GM21515 (cell line): ENCODE measurements around the gene SYDE2.
"Not testable (repeated sequence)": the region's sequence is repeated elsewhere in the genome, so short reads cannot be mapped to it uniquely, and the experiment has no call there.

Experiments used
- ATAC-seq: cut with Tn5 transposase; IDR thresholded peaks from one replicate; pipeline ENCODE4 v1.9.1; 2021; ENCODE audit not compliant: unreplicated experiment

Gene SYDE2

GRCh38 chr1:85178396-85178795 is 22.4 kb downstream of the SYDE2 start:
- ATAC-seq, result no peak

DNA sequence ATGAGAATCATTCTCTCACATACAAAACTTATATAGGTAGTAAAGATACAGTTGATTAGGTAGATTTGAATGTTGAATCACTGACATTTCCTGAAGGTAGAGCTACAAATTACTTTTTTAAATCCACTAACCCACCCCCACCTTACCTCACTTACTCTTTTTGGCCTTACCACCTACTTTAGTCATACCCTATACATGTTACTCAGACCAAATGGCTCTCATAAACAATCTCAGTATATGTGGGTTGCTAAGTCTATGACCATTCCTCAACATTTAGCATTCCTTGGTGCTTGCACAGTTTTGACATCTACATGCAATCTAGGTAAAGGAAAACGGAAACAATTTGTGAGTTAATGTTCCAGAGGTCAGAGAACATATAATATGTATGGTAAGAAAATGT is 26.3 kb downstream of the SYDE2 start:
- no peak for ATAC-seq

GRCh38 chr1:85172684-85173337 is 28.0 kb downstream of the SYDE2 start:
- no peak for ATAC-seq

GRCh38 chr1:85171721-85172120 is 29.1 kb downstream of the SYDE2 start:
- no peak for ATAC-seq

GRCh38 chr1:85168884-85169283 is 31.9 kb downstream of the SYDE2 start:
- no peak for ATAC-seq

- no peak for ATAC-seq
Measured at GRCh38 chr1:85166351-85166750, 34.5 kb downstream of the SYDE2 start.

GRCh38 chr1:85158910-85159309 is 41.9 kb downstream of the SYDE2 start:
- no peak for ATAC-seq

DNA sequence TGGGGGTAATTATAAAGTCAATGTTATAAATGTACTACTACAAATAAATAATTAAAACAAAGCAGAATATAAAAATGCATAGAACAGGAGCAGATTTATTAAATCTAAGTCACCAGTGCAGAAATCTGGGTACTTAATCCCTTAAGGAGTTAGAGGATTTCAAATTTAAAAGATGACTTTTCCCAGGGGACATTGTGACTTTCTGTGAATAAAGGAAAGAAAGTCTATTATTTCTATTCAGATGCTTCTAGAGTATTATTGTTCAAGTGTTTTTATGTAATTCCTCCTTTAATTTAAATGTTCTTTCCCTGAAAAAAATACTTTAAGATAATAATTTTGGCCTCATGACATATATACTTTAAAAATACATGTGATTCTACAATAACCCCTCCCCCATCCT is 43.4 kb downstream of the SYDE2 start:
- no peak for ATAC-seq

GRCh38 chr1:85153149-85153891 is 47.5 kb downstream of the SYDE2 start:
- ATAC-seq, result peak; percentile 61

DNA sequence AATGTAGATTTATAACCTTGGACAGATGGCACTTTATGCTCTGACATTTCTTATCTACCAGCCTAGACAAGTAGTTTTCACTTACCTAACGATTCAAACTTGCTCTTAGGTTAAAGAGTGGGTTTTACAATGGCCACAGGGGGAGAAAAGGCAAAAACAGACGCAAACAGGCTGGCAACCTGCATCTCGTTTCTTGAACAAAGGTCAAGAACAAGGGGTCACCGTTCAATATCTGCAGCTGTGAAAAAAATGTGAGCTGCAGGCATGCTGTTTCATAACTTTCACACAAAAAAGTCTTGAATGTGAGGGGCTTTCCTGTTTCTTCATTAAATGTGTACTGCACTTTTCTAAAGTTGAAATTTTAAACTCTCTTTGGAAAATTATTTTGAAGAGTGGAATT is 49.4 kb downstream of the SYDE2 start:
- ATAC-seq, result no peak

DNA sequence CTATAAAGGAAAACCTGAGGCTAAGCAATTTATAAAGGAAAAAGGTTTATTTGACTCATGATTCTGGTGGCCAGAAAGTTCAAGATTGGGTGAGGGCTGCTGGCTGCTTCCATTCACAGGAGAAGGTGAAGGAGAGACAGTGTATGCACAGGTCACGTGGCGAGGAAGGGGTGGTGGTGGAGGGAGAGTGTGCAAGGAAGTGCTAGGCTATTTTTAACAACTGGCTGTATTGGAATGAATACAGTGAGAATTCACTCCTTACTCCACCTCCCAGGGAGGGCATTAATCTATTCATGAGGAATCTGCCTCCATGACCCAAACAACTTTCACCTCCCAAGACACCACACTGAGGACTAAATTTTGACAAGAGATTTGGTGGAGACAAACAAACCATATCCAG is 51.0 kb downstream of the SYDE2 start:
- no peak for ATAC-seq

DNA sequence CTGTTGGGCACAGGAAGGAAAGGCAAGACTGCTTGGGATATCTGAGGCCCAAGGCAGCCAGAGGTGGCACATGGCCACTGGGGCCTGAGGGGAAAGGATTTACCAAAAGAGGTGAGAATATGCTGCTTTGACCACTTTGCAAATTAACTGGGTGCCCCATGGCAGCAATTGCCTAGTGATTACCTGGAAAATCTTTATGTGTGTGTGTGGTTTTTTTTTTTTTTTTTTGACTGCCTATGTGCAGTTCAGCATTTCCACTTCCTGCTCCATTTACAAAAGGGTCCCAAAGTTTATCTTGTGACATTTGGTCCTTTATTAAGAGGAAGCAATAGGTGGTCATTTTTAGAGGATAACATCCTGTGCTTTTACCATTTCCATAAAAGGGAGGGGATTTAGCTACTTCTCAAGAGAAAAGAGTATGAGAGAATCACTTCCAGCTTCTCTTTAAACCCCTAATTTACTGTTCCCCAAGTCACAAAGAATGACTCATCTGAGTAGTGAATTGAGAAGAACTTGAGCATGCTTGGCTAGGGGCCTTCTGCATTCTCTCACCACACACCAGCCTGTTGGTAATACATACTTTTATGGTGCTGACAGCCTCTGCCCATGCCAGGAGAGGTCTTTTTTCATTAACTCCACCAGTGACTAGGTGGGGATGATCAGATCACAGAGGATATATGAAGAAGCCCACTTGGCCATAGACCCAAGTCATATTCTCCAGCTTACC is 52.1 kb downstream of the SYDE2 start:
- ATAC-seq, result peak; percentile 86

DNA sequence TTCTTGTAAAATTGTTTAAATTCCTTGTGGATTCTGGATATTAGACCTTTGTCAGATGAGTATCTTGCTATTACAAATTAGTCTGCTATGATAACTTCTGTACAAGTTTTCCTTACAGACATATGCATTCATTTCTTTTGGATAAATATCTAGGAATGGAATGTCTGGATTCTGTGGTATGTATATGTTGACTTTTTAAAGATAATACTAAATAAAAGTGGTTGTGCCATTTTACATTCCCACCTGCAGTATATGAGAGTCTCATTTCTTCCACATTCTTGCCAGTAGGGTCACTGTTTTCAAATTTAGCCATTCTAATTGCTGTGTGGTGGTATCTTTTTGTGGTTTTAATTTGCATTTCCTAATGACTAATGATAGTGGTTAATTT is 53.9 kb downstream of the SYDE2 start:
- ATAC-seq, result no peak

DNA sequence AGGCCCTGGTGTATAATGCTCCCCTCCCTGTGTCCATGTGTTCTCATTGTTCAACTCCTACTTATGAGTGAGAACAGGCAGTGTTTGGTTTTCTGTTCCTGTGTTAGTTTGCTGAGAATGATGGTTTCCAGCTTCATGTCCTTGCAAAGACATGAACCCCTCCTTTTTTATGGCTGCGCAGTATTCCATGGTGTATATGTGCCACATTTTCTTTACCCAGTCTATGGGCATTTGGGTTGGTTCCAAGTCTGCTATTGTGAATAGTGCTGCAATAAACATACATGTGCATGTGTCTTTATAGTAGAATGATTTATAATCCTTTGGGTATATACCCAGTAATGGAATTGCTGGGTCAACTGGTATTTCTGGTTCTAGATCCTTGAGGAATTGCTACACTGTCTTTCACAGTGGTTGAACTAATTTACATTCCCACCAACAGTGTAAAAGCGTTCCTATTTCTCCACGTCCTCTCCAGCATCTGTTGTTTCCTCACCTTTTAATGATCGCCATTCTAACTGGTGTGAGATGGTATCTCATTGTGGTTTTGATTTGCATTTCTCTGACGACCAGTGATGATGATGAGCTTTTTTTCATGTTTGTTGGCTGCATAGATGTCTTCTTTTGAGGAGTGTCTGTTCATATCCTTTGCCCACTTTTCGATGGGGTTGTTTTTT is 54.4 kb downstream of the SYDE2 start:
- not testable (repeated sequence) for ATAC-seq

GRCh38 chr1:85144351-85144750 is 56.5 kb downstream of the SYDE2 start:
- no peak for ATAC-seq

GRCh38 chr1:85142753-85143152 is 58.1 kb downstream of the SYDE2 start:
- ATAC-seq, result no peak

DNA sequence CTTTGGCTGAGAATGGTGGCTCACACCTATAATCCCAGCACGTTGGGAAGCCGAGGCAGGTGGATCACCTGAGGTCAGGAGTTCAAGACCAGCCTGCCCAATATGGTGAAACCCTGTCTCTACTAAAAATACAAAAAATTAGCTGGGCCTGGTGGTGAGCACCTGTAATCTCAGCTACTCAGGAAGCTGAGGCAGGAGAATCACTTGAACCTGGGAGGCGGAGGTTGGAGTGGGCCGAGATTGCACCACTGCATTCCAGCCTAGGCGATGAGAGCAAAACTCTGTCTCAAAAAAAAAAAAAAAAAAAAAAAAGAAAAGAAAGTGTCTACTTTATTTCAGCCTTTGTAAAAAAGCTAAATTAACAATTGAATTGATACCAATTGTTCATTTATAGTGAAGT is 62.4 kb downstream of the SYDE2 start:
- not testable (repeated sequence) for ATAC-seq

DNA sequence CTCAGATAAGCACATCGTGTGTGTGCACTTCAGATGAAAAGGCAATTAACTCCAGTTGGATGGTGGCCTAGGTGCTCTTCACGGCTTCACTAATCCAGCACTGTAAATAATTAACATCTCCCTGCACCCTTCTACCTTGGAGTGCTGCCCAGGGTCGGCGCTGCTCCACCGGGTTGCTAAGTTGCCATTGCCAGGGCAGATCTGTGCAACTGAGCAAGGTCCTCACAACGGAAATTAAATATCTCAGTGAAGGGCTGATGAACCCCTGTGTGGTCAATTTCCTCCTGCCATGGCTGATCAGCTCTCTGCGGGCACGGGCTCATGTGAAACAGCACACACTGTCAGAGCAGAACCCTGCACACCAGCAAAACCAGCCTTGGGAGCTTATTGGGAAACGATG is 63.2 kb downstream of the SYDE2 start:
- no peak for ATAC-seq

- no peak for ATAC-seq
Measured at GRCh38 chr1:85135392-85135798, 65.4 kb downstream of the SYDE2 start.

- ATAC-seq, result no peak
Measured at GRCh38 chr1:85134583-85135391, 66.0 kb downstream of the SYDE2 start.
